GM18951 (cell line): Measurements from ENCODE around the gene SH3BP2.

ENCODE experiments used
- POLR2A ChIP-seq: IDR thresholded peaks from 4 replicates; pipeline ENCODE4 v1.6.1; 2011; ENCODE audit warnings: mild to moderate bottlenecking; ENCODE audit not compliant: insufficient read length, insufficient read depth; ENCODE audit errors: extremely low read depth
- in situ Hi-C: fragments of 300-500 bp; cut with MboI; formaldehyde crosslinking; loops from one replicate; pipeline ENCODE4 v1.12.0; 2022; ENCODE audit warnings: low sequenced_read_pairs, mixed read lengths, inconsistent platforms; ENCODE audit not compliant: unreplicated experiment

Gene SH3BP2

GRCh38 chr4:2799224-2799911 is 6.5 kb downstream of the SH3BP2 start:
- TF ChIP-seq POLR2A = no peak
- in situ Hi-C loops = no loop called here

- no peak for TF ChIP-seq POLR2A
- in situ Hi-C loops = no loop called here
Observed at GRCh38 chr4:2799971-2800690, 7.2 kb downstream of the SH3BP2 start.

GRCh38 chr4:2800691-2801596 is 8.1 kb downstream of the SH3BP2 start:
- peak; percentile 45 for TF ChIP-seq POLR2A
- in situ Hi-C loops = no loop called here

- TF ChIP-seq POLR2A = no peak
- in situ Hi-C loops = no loop called here
Observed at GRCh38 chr4:2802618-2803531, 10.0 kb downstream of the SH3BP2 start.

- in situ Hi-C loops = no loop called here
- TF ChIP-seq POLR2A = no peak
Observed at GRCh38 chr4:2803624-2804448, 11.0 kb downstream of the SH3BP2 start.

- in situ Hi-C loops = no loop called here
- no peak for TF ChIP-seq POLR2A
Observed at GRCh38 chr4:2804449-2804972, 11.6 kb downstream of the SH3BP2 start.

- in situ Hi-C loops = no loop called here
- no peak for TF ChIP-seq POLR2A
Observed at GRCh38 chr4:2804973-2805501, 12.2 kb downstream of the SH3BP2 start.

- in situ Hi-C loops = no loop called here
- TF ChIP-seq POLR2A = no peak
Observed at GRCh38 chr4:2805712-2806389, 13.0 kb downstream of the SH3BP2 start.

- TF ChIP-seq POLR2A = no peak
- in situ Hi-C loops = no loop called here
Observed at GRCh38 chr4:2806390-2807355, 13.8 kb downstream of the SH3BP2 start.

GRCh38 chr4:2807571-2807970 is 14.7 kb downstream of the SH3BP2 start:
- in situ Hi-C loops = no loop called here
- no peak for TF ChIP-seq POLR2A
